Peyer's patch (tissue), 4 donors: ENCODE measurements around the gene PTGES3L. TPM values are rescaled to one million over a fixed set of nuclear protein-coding genes. Genes with fewer than 3 reads are reported as not detected.

Experiments
- DNase-seq, 3 donors: peaks; one replicate each; pipeline ENCODE4 v3.0.0-alpha.2; 2017 to 2019
- H3K27ac ChIP-seq, 4 donors: fragments of 200-600 bp; sonication (generic); one replicate each; pipeline ENCODE4 v1.5.1; 2016 to 2019
- H3K27me3 ChIP-seq, 2 donors: fragments of 200-600 bp; sonication (generic); one replicate each; pipeline ENCODE4 v1.5.1; 2019
- H3K36me3 ChIP-seq, 3 donors: fragments of 200-600 bp; sonication (generic); one replicate each; pipeline ENCODE4 v1.5.1; 2016 to 2019
- H3K4me1 ChIP-seq, 4 donors: fragments of 200-600 bp; sonication (generic); one replicate each; pipeline ENCODE4 v1.5.1; 2016 to 2019
- H3K4me3 ChIP-seq, 4 donors: fragments of 200-600 bp; sonication (generic); 1 replicate in 3 of 4; 2 replicates in 1 of 4; pipeline ENCODE4 v1.5.1; 2016 to 2019; ENCODE audit warnings: mild to moderate bottlenecking in 1 of 4
- H3K9me3 ChIP-seq, 4 donors: fragments of 200-600 bp; sonication (generic); one replicate each; pipeline ENCODE4 v1.5.1; 2016 to 2019; ENCODE audit warnings: mild to moderate bottlenecking in 1 of 4
- CTCF ChIP-seq, 6 experiments: fragments of 450-650 bp in 4 of 6; fragments of 200-600 bp in 2 of 6; sonication (generic) in 1 of 6; IDR thresholded peaks; one replicate each; pipeline ENCODE4 v1.5.1; 2017 to 2019; ENCODE audit warnings: antibody characterized with exemption in 6 of 6, mild to moderate bottlenecking in 3 of 6, moderate library complexity in 1 of 6
- POLR2A ChIP-seq, 2 donors: fragments of 450-650 bp; IDR thresholded peaks; one replicate each; pipeline ENCODE4 v1.5.1; 2017; ENCODE audit warnings: antibody characterized with exemption in 2 of 2, mild to moderate bottlenecking in 2 of 2, moderate library complexity in 2 of 2
- total RNA-seq, 4 donors: library from RNA; depleted of rRNA; stranded (reverse); fragments of >200 nt; gene quantifications; one replicate each; pipeline ENCODE4 v1.1.0, GENCODE V29; 2016

PTGES3L gene
- 1 to 10 TPM in 3 of 4 donors, not detected in 1; 1.6 to 6.9 (median 5.5) TPM for total RNA-seq

- TF ChIP-seq POLR2A (IDR thresholded peaks at IDR 0.05) = no peak
- TF ChIP-seq CTCF (IDR thresholded peaks at IDR 0.05) = no peak
- Histone ChIP-seq H3K4me3 (peak within 1 kb of the TSS; percentile 77 to 87 (median 84)), H3K4me1 (peaks cover 0 to 18% (median 13%) of the 10 kb centered on the region in 4 donors), H3K27ac (peak within 1 kb of the TSS; percentile 85 to 96 (median 94)), H3K9me3 (no peaks in the 10 kb centered on the region), H3K27me3 (no peaks in the 10 kb centered on the region), H3K36me3 (no peaks in the 10 kb centered on the region)
- peak in 2 of 3 donors; percentile 53 to 75 for DNase-seq
Measured at GRCh38 chr17:42979511-42980273, at the start of gene PTGES3L. PTGES3L (minus strand) TSS chr17:42980080; CDS start chr17:42980053, 27 bp downstream.

- Histone ChIP-seq H3K36me3 (no peaks in the 10 kb centered on the region), H3K9me3 (no peaks in the 10 kb centered on the region), H3K27ac (no peak overlapping the region), H3K4me1 (peaks cover 0 to 5% (median 1%) of the 10 kb centered on the region in 4 donors), H3K27me3 (no peaks in the 10 kb centered on the region), H3K4me3 (no peak overlapping the region)
- TF ChIP-seq CTCF (IDR thresholded peaks at IDR 0.05) = no peak
- no peak for TF ChIP-seq POLR2A (IDR thresholded peaks at IDR 0.05)
- no peak for DNase-seq
Measured at GRCh38 chr17:43028221-43028861, 48.5 kb upstream of the PTGES3L start.

GRCh38 chr17:43027091-43028032 is 47.5 kb upstream of the PTGES3L start:
- H3K36me3 ChIP-seq = no peaks in the 10 kb centered on the region
- no peak for TF ChIP-seq POLR2A (IDR thresholded peaks at IDR 0.05)
- TF ChIP-seq CTCF (IDR thresholded peaks at IDR 0.05) = no peak

GRCh38 chr17:43026595-43026994 is 46.7 kb upstream of the PTGES3L start:
- peaks cover 0 to 11% (median 3%) of the 10 kb centered on the region in 4 donors for H3K4me1 ChIP-seq
- H3K36me3 ChIP-seq = no peaks in the 10 kb centered on the region
- no peak overlapping the region for H3K27ac ChIP-seq
- no peak overlapping the region for H3K4me3 ChIP-seq
- TF ChIP-seq CTCF (IDR thresholded peaks at IDR 0.05) (no peak), POLR2A (IDR thresholded peaks at IDR 0.05) (no peak)
- no peaks in the 10 kb centered on the region for H3K27me3 ChIP-seq
- no peaks in the 10 kb centered on the region for H3K9me3 ChIP-seq
- DNase-seq = no peak

More at GRCh38 chr17:43027091-43028032, 47.5 kb upstream of the PTGES3L start:
- no peak overlapping the region for H3K27ac ChIP-seq
- H3K27me3 ChIP-seq = no peaks in the 10 kb centered on the region
- peaks cover 0 to 11% (median 3%) of the 10 kb centered on the region in 4 donors for H3K4me1 ChIP-seq
- no peak for DNase-seq
- no peaks in the 10 kb centered on the region for H3K9me3 ChIP-seq
- no peak overlapping the region for H3K4me3 ChIP-seq
